ENCODE data around the gene DNAJC4.

The DNAJC4 gene

DNA sequence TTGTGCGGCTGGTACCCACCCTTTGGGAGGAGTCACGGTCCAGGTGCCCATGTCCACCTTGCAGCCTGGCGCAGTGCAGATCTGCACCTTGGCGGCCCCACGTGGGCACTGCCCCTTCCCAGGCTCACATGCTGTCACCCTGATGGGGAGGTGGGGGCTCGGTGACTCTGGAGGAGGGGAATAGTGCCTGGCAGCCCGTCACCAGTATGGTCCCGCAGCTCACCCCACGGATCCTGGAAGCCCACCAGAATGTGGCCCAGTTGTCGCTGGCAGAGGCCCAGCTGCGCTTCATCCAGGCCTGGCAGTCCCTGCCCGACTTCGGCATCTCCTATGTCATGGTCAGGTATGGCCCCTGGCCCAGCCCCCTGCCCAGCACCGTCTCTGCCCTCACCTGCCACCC lies 9.6 kb upstream of the DNAJC4 start:
- in situ Hi-C loops (cut with MboI; ENCODE audit: low sequenced_read_pairs, unreplicated experiment) = no loop called here
- TF ChIP-seq, protein P1, sequence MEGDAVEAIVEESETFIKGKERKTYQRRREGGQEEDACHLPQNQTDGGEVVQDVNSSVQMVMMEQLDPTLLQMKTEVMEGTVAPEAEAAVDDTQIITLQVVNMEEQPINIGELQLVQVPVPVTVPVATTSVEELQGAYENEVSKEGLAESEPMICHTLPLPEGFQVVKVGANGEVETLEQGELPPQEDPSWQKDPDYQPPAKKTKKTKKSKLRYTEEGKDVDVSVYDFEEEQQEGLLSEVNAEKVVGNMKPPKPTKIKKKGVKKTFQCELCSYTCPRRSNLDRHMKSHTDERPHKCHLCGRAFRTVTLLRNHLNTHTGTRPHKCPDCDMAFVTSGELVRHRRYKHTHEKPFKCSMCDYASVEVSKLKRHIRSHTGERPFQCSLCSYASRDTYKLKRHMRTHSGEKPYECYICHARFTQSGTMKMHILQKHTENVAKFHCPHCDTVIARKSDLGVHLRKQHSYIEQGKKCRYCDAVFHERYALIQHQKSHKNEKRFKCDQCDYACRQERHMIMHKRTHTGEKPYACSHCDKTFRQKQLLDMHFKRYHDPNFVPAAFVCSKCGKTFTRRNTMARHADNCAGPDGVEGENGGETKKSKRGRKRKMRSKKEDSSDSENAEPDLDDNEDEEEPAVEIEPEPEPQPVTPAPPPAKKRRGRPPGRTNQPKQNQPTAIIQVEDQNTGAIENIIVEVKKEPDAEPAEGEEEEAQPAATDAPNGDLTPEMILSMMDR (IDR thresholded peaks at IDR 0.05; ENCODE audit: borderline replicate concordance, control extremely low read depth, extremely low read depth, insufficient read depth, missing control alignments) = no peak
- DNase-seq (ENCODE audit: low spot score) = no peak

GRCh38 chr11:64222651-64223000 lies 7.7 kb upstream of the DNAJC4 start:
- in situ Hi-C loops (cut with MboI; ENCODE audit: low sequenced_read_pairs, unreplicated experiment) = no loop called here
- no peak for DNase-seq (ENCODE audit: low spot score)
- TF ChIP-seq, protein P1 (IDR thresholded peaks at IDR 0.05; ENCODE audit: borderline replicate concordance, control extremely low read depth, extremely low read depth, insufficient read depth, missing control alignments) = no peak

- no peak for DNase-seq (ENCODE audit: low spot score)
- in situ Hi-C loops (cut with MboI; ENCODE audit: low sequenced_read_pairs, unreplicated experiment) = no loop called here
- TF ChIP-seq, protein P1 (IDR thresholded peaks at IDR 0.05; ENCODE audit: borderline replicate concordance, control extremely low read depth, extremely low read depth, insufficient read depth, missing control alignments) = no peak
Observed at GRCh38 chr11:64223001-64223651, 7.2 kb upstream of the DNAJC4 start.

DNA sequence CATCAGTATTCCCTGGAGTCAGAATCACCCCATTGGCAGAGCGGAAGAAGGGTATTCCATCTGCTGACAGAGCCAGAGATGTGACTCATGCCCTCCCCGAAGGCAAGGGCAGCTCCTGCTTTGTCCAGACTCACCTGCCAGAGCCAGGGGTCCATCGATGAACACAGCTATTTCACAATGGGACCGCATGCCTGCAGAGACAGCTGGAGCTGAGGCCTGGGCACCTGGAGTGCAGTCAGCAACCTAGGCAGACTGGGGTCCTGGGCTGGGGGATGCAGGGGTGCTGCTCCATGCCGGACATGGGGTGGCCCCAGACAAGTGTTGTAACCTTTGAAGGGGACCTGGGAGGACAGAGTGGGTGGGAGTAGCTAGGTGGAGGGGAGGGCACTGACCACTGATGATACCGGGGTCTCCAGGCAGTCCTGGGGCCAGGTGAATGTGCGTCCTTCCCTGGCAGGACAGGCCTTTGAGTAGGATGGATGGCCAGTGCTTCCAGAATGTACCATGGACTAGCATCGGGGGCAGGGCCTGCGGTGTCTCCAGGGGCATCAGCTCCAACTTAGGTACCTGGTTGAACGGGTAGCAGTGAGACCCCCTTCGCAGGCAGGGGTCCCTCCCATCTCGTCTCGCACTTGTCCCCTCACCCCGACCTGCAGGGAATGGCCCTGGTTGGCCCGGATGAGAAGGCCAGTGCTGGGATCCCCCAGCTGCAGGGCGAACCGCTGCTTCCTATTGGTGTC lies 6.0 kb upstream of the DNAJC4 start:
- TF ChIP-seq, protein P1 (IDR thresholded peaks at IDR 0.05; ENCODE audit: borderline replicate concordance, control extremely low read depth, extremely low read depth, insufficient read depth, missing control alignments) = no peak
- in situ Hi-C loops (cut with MboI; ENCODE audit: low sequenced_read_pairs, unreplicated experiment) = no loop called here
- no peak for DNase-seq (ENCODE audit: low spot score)

- TF ChIP-seq, protein P1 (IDR thresholded peaks at IDR 0.05; ENCODE audit: borderline replicate concordance, control extremely low read depth, extremely low read depth, insufficient read depth, missing control alignments) = no peak
- in situ Hi-C loops (cut with MboI; ENCODE audit: low sequenced_read_pairs, unreplicated experiment) = no loop called here
- DNase-seq (ENCODE audit: low spot score) = no peak
Observed at GRCh38 chr11:64224891-64225607, 5.3 kb upstream of the DNAJC4 start.

DNA sequence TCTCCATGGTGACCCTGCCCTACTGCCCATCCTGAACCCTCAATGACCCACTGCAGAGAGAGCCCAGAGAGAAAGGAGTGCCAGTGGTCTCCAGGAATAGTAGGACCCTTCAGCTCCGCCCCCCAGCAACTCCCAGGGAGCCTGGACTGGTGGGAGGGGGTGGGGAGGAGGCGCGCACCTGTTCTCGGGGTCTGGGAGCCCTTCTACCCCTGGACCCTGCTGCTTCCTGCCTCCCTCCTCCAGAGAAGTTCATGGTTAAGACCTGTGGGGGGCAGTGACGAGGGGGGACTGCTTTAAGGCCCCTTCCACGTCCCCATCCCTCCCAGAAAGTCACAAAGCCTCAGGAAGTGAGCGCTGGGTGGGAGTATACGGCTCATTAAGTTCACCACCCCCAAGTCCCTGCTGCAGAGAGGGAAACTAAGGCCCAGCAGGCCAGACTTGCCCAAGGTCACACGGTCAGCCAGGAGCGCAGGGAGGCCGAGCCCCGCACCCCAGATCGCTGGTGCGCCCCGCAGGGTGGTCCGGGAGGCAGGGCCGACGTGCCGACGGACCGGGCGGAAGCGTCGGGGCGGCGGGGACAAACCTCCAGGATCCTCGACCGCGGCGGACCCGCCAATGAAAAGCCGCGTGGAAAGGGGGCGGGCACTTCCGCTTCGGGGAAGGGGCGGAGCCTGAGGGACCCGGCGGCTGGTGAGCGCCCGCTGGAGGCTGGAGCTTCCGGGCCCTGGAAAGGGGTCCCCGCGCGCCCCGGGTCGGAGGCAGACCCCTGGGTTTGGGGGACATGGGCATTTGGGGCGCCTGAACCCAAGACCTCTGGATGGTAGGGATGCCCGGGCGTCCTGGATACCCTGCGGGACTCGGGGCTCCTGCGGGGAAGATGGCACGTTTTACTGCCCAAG lies 4.5 kb upstream of the DNAJC4 start, which contains the start of the genes NUDT22 and TRPT1:
Gene NUDT22, plus strand, starts transcription at position 667 of the 899 bp plus-strand sequence. CDS start 379 bp downstream, outside the sequence.
Gene TRPT1, minus strand, starts transcription at position 579 of the 899 bp plus-strand sequence. Its CDS starts 326 bp downstream, at position 253.
- DNase-seq (ENCODE audit: low spot score) = peak; percentile 96
- TF ChIP-seq, protein P1 (IDR thresholded peaks at IDR 0.05; ENCODE audit: borderline replicate concordance, control extremely low read depth, extremely low read depth, insufficient read depth, missing control alignments) = no peak
- in situ Hi-C loops (cut with MboI; ENCODE audit: low sequenced_read_pairs, unreplicated experiment) = no loop called here
